ENCODE measurements around the gene ANO8. TPM values are rescaled to one million over a fixed set of nuclear protein-coding genes. Genes with fewer than 3 reads are reported as not detected.

Gene ANO8
- total and polyA plus RNA-seq, 4 experiments from 2014 or later = 0.11 to 21.5 (median 17.7) TPM; not detected in 1

DNA sequence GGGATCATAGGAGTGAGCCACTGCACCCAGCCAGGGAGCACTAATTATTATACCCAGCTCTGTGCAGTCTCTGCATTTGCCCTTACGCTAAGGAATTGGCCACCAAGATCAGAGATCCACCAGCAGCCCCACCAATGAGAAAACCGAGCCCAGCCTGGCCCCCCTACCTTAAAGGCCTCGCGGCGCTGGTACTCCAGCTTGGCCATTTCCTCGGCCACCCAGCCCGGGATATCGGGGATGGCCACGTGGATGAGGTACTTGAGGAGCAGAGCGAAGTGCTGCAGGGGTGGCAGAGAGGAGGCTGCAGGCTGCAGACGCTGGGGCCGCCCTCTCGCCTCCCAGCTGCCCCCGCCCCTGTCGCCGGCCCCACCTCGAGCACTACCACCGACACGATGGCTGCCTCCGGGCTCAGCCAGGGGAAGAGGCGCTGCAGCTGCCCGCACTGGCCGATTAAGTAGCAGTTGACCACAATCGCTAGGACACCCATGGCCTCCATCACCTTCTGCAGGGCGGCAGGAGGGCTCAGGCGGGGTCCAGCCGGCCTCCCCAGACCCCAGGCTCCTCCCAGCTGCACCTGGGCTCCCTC, 7.5 kb downstream of the ANO8 start:
- DNase-seq = no peak
- POLR2A ChIA-PET (ENCODE audit: partially characterized antibody) = interaction anchor here (0.9 to 1.9 kb wide), 5 partner anchors 8 to 71 kb away, joined by 3 to 12 read pairs (median 5); partner anchors contain the start of genes DDA1 and GTPBP3
- H3K9me3 Mint-ChIP-seq = no peaks in the 10 kb centered on the region
- Histone ChIP-seq H3K4me1 (ENCODE audit: insufficient read depth, low read length) (peaks cover 11% of the 10 kb centered on the region), H3K4me3 (ENCODE audit: low read length in 2 of 2) (no peak overlapping the region), H3K9me3 (ENCODE audit: control insufficient read depth in 1 of 2, low read length in 2 of 2) (no peaks in the 10 kb centered on the region), H3K27me3 (ENCODE audit: insufficient read depth, low read length) (no peaks in the 10 kb centered on the region), H3K27ac (ENCODE audit: low read depth, low read length) (no peak overlapping the region), H3K36me3 (ENCODE audit: insufficient read depth, low read length) (no peaks in the 10 kb centered on the region)
- peaks cover 2 to 23% (median 12%) of the 10 kb centered on the region in 4 donors for H3K4me1 Mint-ChIP-seq
- H3K27me3 Mint-ChIP-seq = no peaks in the 10 kb centered on the region
- peaks cover 5 to 6% of the 10 kb centered on the region in 2 donors for H3K36me3 Mint-ChIP-seq
- CTCF ChIA-PET (ENCODE audit: partially characterized antibody) = interaction anchor here (0.7 kb wide), 1 partner anchor 20 kb away, joined by 5 read pairs; no protein-coding TSS in a partner anchor
- intact Hi-C loops (cut with micrococcal nuclease) = no loop called here
- peak overlapping the region in 3 of 7 donors; percentile 23 to 46 (median 43) for H3K27ac Mint-ChIP-seq
- H3K4me3 Mint-ChIP-seq = peak overlapping the region in 6 of 8 donors; percentile 8 to 87 (median 64)

DNA sequence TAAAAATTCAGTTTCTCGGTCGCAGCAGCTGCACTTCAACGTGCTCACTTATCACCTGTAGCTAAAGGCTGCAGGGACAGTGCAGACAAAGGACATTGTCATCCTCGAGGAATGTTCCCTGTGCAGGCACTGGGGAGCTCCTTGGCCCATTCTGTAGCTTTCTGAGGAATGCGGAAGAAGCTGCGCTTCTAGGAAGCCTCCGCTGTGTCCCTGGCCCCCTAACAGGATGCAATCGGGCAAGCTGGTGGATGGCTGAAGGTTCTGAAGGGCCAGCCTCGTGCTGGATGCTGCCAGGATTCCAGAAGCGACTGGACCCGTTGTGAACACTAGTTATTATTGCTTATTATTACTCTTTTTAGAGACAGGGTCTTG, 8.1 kb downstream of the ANO8 start:
- Histone ChIP-seq H3K27me3 (ENCODE audit: insufficient read depth, low read length) (no peaks in the 10 kb centered on the region), H3K4me3 (ENCODE audit: low read length in 2 of 2) (no peak overlapping the region), H3K4me1 (ENCODE audit: insufficient read depth, low read length) (peaks cover 11% of the 10 kb centered on the region), H3K36me3 (ENCODE audit: insufficient read depth, low read length) (no peaks in the 10 kb centered on the region), H3K27ac (ENCODE audit: low read depth, low read length) (no peak overlapping the region), H3K9me3 (ENCODE audit: control insufficient read depth in 1 of 2, low read length in 2 of 2) (no peaks in the 10 kb centered on the region)
- DNase-seq = no peak
- POLR2A ChIA-PET (ENCODE audit: partially characterized antibody) = interaction anchor here (0.9 to 3.7 kb wide), 4 partner anchors 9 to 72 kb away, joined by 3 to 10 read pairs (median 3); partner anchors contain the start of gene DDA1
- intact Hi-C loops (cut with micrococcal nuclease) = no loop called here
- peak overlapping the region in 5 of 8 donors; percentile 4 to 73 (median 61) for H3K4me3 Mint-ChIP-seq
- peaks cover 2 to 23% (median 12%) of the 10 kb centered on the region in 4 donors for H3K4me1 Mint-ChIP-seq
- no peaks in the 10 kb centered on the region for H3K27me3 Mint-ChIP-seq
- H3K9me3 Mint-ChIP-seq = no peaks in the 10 kb centered on the region
- peak overlapping the region in 2 of 7 donors; percentile 23 to 46 for H3K27ac Mint-ChIP-seq
- peaks cover 5 to 6% of the 10 kb centered on the region in 2 donors for H3K36me3 Mint-ChIP-seq
- CTCF ChIA-PET (ENCODE audit: partially characterized antibody) = interaction anchor here (0.7 kb wide), 1 partner anchor 20 kb away, joined by 5 read pairs; no protein-coding TSS in a partner anchor

DNA sequence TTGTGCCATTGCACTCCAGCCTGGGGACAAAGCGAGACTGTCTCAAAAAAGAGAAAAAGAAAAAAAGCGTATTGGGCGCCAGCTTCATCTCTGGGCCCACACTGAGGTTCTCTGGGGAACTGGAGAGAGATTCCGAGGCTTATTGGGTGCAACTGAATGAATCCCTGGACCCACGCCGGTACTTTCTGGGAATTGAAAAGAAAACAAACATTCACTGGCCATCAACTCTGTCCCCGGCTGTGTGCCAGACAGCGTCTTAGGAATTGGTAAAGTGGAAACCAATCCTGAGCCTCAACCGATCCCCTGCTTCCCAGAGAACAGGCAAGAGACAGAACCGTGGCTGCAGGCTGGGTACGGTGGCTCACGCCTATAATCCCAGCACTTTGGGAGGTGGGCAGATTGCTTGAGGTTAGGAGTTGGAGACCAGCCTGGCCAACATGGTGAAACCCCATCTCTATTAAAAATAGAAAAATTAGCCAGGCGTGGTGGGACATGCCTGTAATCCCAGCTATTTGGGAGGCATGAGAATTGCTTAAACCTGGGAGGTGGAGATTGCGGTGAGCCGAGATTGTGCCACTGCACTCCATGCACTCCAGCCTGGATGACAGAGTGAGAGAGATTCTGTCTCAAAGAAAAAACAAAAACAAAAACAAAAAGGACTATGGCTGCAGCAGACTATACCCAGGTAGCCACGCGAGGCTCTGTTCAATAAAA, 8.6 kb downstream of the ANO8 start:
- Mint-ChIP-seq H3K4me3 (peak overlapping the region in 5 of 8 donors; percentile 1 to 51 (median 21)), H3K4me1 (peaks cover 2 to 23% (median 12%) of the 10 kb centered on the region in 4 donors), H3K36me3 (peaks cover 5 to 6% of the 10 kb centered on the region in 2 donors), H3K27me3 (no peaks in the 10 kb centered on the region), H3K9me3 (no peaks in the 10 kb centered on the region), H3K27ac (peak overlapping the region in 3 of 7 donors; percentile 22 to 68 (median 60))
- Histone ChIP-seq H3K4me3 (ENCODE audit: low read length in 2 of 2) (no peak overlapping the region), H3K27ac (ENCODE audit: low read depth, low read length) (no peak overlapping the region), H3K27me3 (ENCODE audit: insufficient read depth, low read length) (no peaks in the 10 kb centered on the region), H3K4me1 (ENCODE audit: insufficient read depth, low read length) (peaks cover 11% of the 10 kb centered on the region), H3K36me3 (ENCODE audit: insufficient read depth, low read length) (no peaks in the 10 kb centered on the region), H3K9me3 (ENCODE audit: control insufficient read depth in 1 of 2, low read length in 2 of 2) (no peaks in the 10 kb centered on the region)
- intact Hi-C loops (cut with micrococcal nuclease) = no loop called here
- POLR2A ChIA-PET (ENCODE audit: partially characterized antibody) = interaction anchor here (0.7 to 3.7 kb wide), 3 partner anchors 9 to 17 kb away, joined by 3 to 10 read pairs (median 4); partner anchors contain the start of genes ANO8 and DDA1
- no peak for DNase-seq
- CTCF ChIA-PET (ENCODE audit: partially characterized antibody) = interaction anchor here (0.6 kb wide), 1 partner anchor 19 kb away, joined by 3 read pairs; no protein-coding TSS in a partner anchor

- Mint-ChIP-seq H3K27me3 (no peaks in the 10 kb centered on the region), H3K9me3 (no peaks in the 10 kb centered on the region), H3K36me3 (peaks cover 7 to 8% of the 10 kb centered on the region in 2 donors), H3K4me1 (peaks cover 2 to 18% (median 8%) of the 10 kb centered on the region in 4 donors), H3K4me3 (peak overlapping the region in 1 of 8 donors; percentile 36), H3K27ac (peak overlapping the region in 1 of 7 donors; percentile 68)
- ChIA-PET POLR2A (ENCODE audit: partially characterized antibody) (interaction anchor here (1.5 to 3.7 kb wide), 2 partner anchors 8 to 16 kb away, joined by 4 to 10 read pairs; partner anchors contain the start of gene DDA1), CTCF (ENCODE audit: partially characterized antibody) (no interaction called here)
- Histone ChIP-seq H3K27me3 (ENCODE audit: insufficient read depth, low read length) (no peaks in the 10 kb centered on the region), H3K36me3 (ENCODE audit: insufficient read depth, low read length) (peaks cover 6% of the 10 kb centered on the region), H3K4me3 (ENCODE audit: low read length in 2 of 2) (no peak overlapping the region), H3K9me3 (ENCODE audit: control insufficient read depth in 1 of 2, low read length in 2 of 2) (no peaks in the 10 kb centered on the region), H3K27ac (ENCODE audit: low read depth, low read length) (no peak overlapping the region), H3K4me1 (ENCODE audit: insufficient read depth, low read length) (peaks cover 11% of the 10 kb centered on the region)
- no peak for DNase-seq
- intact Hi-C loops (cut with micrococcal nuclease) = no loop called here
Observed at GRCh38 chr19:17325133-17325532, 9.5 kb downstream of the ANO8 start.

DNA sequence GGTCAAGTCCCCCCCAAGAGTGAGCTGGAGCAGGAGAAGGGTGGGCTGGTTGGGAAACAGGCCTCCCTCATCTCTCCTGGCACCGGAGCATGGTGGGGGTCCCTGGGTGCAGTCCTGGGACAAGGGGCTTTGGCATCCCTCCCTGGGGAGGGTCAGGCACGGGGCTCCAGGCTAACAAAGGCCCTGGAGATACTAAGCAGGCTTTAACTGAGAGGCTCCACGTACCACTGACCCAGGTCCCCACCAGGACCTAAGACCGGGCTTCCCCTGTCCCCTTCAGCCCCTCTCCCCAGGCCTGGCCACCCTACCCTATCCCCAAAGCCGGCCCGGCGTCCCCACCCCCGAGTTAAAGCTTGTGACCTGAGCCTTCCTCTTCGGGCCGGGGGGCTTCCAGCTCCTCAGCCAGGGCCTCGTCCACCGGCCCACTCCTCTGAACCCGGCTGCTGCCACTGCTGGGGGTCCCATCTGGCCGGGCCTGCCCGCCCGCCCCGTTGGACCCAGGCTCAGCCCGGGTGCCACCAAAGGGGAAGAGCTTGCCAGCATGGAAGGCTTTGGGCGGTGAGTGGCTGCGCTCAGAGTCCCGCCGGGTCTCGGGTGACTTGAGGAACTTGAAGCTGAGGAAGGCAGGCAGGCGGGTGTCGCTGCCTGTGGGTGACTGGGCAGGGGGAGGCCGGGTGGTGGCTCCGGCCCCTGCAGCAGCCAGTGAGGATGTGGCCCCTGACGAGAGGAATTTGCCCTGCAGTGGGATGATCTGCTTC, 10.1 kb downstream of the ANO8 start:
- Histone ChIP-seq H3K27ac (ENCODE audit: low read depth, low read length) (no peak overlapping the region), H3K4me3 (ENCODE audit: low read length in 2 of 2) (no peak overlapping the region), H3K36me3 (ENCODE audit: insufficient read depth, low read length) (peaks cover 12% of the 10 kb centered on the region), H3K4me1 (ENCODE audit: insufficient read depth, low read length) (peaks cover 9% of the 10 kb centered on the region), H3K9me3 (ENCODE audit: control insufficient read depth in 1 of 2, low read length in 2 of 2) (no peaks in the 10 kb centered on the region), H3K27me3 (ENCODE audit: insufficient read depth, low read length) (no peaks in the 10 kb centered on the region)
- Mint-ChIP-seq H3K27me3 (no peaks in the 10 kb centered on the region), H3K36me3 (peaks cover 9 to 14% of the 10 kb centered on the region in 2 donors), H3K4me3 (no peak overlapping the region), H3K9me3 (no peaks in the 10 kb centered on the region), H3K4me1 (peaks cover 0 to 14% (median 5%) of the 10 kb centered on the region in 4 donors), H3K27ac (no peak overlapping the region)
- CTCF ChIA-PET (ENCODE audit: partially characterized antibody) = no interaction called here
- DNase-seq = no peak
- intact Hi-C loops (cut with micrococcal nuclease) = no loop called here
- POLR2A ChIA-PET (ENCODE audit: partially characterized antibody) = interaction anchor here (1.3 to 3.7 kb wide), 3 partner anchors 9 to 15 kb away, joined by 3 to 10 read pairs (median 4); partner anchors contain the start of gene DDA1

- peaks cover 9 to 17% of the 10 kb centered on the region in 2 donors for H3K36me3 Mint-ChIP-seq
- H3K27ac Mint-ChIP-seq = no peak overlapping the region
- H3K36me3 ChIP-seq (ENCODE audit: insufficient read depth, low read length) = peaks cover 16% of the 10 kb centered on the region
- H3K4me1 ChIP-seq (ENCODE audit: insufficient read depth, low read length) = peaks cover 4% of the 10 kb centered on the region
- no peaks in the 10 kb centered on the region for H3K27me3 Mint-ChIP-seq
- H3K9me3 ChIP-seq (ENCODE audit: control insufficient read depth in 1 of 2, low read length in 2 of 2) = no peaks in the 10 kb centered on the region
- no peaks in the 10 kb centered on the region for H3K9me3 Mint-ChIP-seq
- POLR2A ChIA-PET (ENCODE audit: partially characterized antibody) = interaction anchor here (1.3 to 3.7 kb wide), 3 partner anchors 9 to 15 kb away, joined by 3 to 10 read pairs (median 4); partner anchors contain the start of gene DDA1
- H3K4me3 ChIP-seq (ENCODE audit: low read length in 2 of 2) = no peak overlapping the region
- no peak overlapping the region for H3K4me3 Mint-ChIP-seq
- CTCF ChIA-PET (ENCODE audit: partially characterized antibody) = no interaction called here
- H3K4me1 Mint-ChIP-seq = peaks cover 0 to 10% (median 4%) of the 10 kb centered on the region in 4 donors
- DNase-seq = no peak
- no peaks in the 10 kb centered on the region for H3K27me3 ChIP-seq (ENCODE audit: insufficient read depth, low read length)
- intact Hi-C loops (cut with micrococcal nuclease) = no loop called here
- no peak overlapping the region for H3K27ac ChIP-seq (ENCODE audit: low read depth, low read length)
Observed at GRCh38 chr19:17323964-17324332, 10.7 kb downstream of the ANO8 start.
